ENCODE data around the gene GTSE1. TPM values are rescaled to one million over a fixed set of nuclear protein-coding genes. Genes with fewer than 3 reads are reported as not detected.

The GTSE1 gene
- total and polyA plus RNA-seq, 12 donors = 0.17 to 4.7 (median 0.35) TPM

DNA sequence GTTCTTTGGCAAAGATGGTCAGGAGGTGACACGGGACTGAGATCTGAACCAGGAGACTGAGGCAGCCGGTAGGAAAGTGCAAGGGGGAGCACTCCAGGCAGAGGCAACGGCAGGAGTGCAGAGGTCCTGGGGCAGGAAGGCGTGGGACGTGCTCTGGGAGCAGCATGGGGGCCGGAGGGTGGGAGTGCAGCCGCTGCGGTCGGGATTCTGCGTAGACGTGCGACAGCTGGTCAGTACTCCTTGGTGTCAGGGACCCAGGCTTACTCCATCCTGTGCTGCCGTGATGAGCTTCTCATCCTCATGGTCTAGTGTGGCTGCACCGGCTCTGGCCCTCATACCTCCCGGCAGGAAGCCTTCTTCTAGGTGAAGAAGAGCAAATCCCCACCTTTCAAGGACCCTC is 21.9 kb downstream of the GTSE1 start:
- intact Hi-C loops (cut with DNase I) = loop anchor here in 3 of 10 donors (5.0 to 10.0 kb wide), 2 partner anchors 324 to 326 kb away; no protein-coding TSS in a partner anchor
- H3K36me3 ChIP-seq = peaks cover 0 to 68% (median 0%) of the 10 kb centered on the region in 9 donors
- H3K4me1 ChIP-seq = peaks cover 0 to 4% (median 0%) of the 10 kb centered on the region in 9 donors
- H3K4me3 ChIP-seq = no peak overlapping the region
- no peaks in the 10 kb centered on the region for H3K27me3 ChIP-seq
- DNase-seq = no peak
- TF ChIP-seq, protein P1, sequence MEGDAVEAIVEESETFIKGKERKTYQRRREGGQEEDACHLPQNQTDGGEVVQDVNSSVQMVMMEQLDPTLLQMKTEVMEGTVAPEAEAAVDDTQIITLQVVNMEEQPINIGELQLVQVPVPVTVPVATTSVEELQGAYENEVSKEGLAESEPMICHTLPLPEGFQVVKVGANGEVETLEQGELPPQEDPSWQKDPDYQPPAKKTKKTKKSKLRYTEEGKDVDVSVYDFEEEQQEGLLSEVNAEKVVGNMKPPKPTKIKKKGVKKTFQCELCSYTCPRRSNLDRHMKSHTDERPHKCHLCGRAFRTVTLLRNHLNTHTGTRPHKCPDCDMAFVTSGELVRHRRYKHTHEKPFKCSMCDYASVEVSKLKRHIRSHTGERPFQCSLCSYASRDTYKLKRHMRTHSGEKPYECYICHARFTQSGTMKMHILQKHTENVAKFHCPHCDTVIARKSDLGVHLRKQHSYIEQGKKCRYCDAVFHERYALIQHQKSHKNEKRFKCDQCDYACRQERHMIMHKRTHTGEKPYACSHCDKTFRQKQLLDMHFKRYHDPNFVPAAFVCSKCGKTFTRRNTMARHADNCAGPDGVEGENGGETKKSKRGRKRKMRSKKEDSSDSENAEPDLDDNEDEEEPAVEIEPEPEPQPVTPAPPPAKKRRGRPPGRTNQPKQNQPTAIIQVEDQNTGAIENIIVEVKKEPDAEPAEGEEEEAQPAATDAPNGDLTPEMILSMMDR (IDR thresholded peaks at IDR 0.05) = no peak
- ATAC-seq = no peak
- 92% methylated on average over 15 of the region's 15 CpGs for WGBS, 2 donors
- H3K9me3 ChIP-seq = no peaks in the 10 kb centered on the region
- no peak overlapping the region for H3K27ac ChIP-seq

DNA sequence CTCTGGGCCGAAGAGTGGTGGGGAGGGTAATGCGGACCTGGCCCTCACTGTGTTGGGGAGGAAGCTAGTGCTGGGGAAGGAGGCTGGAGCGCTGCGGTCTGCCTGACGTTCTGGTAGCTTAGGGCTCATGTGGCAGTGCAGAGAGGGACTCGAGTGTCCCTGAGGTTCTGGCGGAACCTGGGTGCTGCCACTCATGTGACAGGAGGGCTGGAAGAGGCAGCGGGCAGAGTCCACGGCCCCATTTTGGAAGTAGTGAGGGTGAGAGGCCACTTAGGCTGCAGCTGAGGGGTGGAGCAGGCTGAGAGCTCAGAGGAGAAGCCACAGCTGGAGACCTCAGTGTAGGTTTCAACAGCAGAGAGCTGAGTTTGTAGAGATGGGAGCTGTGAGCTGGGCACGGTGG is 22.6 kb downstream of the GTSE1 start:
- no peak for DNase-seq

DNA sequence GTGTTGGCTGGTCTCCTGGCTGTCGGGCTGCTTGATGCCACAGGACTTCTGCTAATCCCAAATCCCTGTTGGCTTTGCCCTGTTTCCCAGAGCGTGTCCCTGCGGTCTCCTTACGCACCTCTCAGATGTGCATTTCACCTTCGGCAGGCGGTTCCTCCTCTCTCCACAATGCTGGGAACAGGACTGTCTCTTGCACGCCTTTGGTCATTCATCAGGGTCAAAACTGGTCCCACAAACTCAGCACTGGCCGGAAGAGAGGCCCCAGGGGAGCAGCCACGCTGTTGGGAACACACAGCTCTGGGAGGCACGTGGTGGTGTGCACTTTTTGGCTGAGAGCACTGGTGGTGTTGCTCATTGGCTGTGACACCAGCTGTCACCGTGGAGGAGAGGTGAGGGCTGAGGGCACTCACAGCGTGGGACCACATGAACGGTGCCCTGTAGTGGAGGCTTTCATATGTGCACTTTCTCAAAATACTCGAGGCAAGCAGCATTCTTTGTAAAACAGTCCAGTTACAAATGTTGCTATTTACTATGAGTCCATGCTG is 23.6 kb downstream of the GTSE1 start:
- H3K36me3 ChIP-seq = peaks cover 0 to 73% (median 0%) of the 10 kb centered on the region in 9 donors
- H3K4me3 ChIP-seq = no peak overlapping the region
- 89 to 90% methylated on average over 14 of the region's 14 CpGs for WGBS, 2 donors
- ATAC-seq = peak in 1 of 8 donors; percentile 46
- no peaks in the 10 kb centered on the region for H3K9me3 ChIP-seq
- no peaks in the 10 kb centered on the region for H3K4me1 ChIP-seq
- intact Hi-C loops (cut with DNase I) = no loop called here
- no peak for DNase-seq
- TF ChIP-seq, protein P1 (IDR thresholded peaks at IDR 0.05) = no peak
- H3K27ac ChIP-seq = no peak overlapping the region
- no peaks in the 10 kb centered on the region for H3K27me3 ChIP-seq

More for the DNA sequence above, 22.6 kb downstream of the GTSE1 start:
- H3K36me3 ChIP-seq = peaks cover 0 to 70% (median 0%) of the 10 kb centered on the region in 9 donors
- H3K4me3 ChIP-seq = no peak overlapping the region
- ATAC-seq = no peak
- no peaks in the 10 kb centered on the region for H3K9me3 ChIP-seq
- intact Hi-C loops (cut with DNase I) = loop anchor here in 3 of 10 donors (5.0 to 10.0 kb wide), 2 partner anchors 325 to 327 kb away; no protein-coding TSS in a partner anchor
- TF ChIP-seq, protein P1 (IDR thresholded peaks at IDR 0.05) = no peak
- 95 to 97% methylated on average over 10 of the region's 10 CpGs for WGBS, 2 donors
- H3K4me1 ChIP-seq = peaks cover 0 to 2% (median 0%) of the 10 kb centered on the region in 9 donors
- H3K27ac ChIP-seq = no peak overlapping the region
- H3K27me3 ChIP-seq = no peaks in the 10 kb centered on the region

DNA sequence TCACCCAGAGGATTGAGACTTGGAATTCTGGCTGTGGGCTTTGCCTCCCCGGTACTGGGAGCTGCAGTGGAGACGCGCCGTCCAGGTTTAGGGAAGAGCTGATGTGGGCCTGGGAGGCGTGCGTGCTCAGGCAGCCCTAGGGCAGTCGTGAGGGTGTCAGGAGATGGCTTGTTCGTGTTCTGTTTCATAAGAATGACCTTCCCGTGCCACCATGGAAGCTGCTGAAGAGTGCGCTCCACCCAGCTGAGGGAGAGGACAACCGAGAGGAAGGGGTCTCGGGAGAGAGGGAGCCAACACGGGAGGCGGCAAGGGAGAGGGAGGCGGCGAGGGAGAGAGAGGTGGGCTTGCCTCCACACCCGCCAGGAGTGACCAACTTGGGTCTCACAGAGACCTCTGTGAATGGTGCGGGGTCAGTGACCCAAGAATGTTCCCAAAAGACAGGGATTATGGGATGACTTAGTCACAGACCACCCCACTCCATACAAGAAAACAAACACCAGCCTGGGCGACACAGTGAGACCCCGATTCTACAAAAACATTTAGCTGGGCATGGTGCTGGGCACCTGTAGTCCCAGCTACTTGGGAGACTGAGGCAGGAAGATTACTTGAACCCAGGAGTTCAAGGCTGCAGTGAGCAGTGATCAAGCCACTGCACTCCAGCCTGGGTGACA is 24.2 kb downstream of the GTSE1 start:
- DNase-seq (no peak), ATAC-seq (no peak)
- Histone ChIP-seq H3K9me3 (no peaks in the 10 kb centered on the region), H3K4me1 (no peaks in the 10 kb centered on the region), H3K27me3 (no peaks in the 10 kb centered on the region), H3K27ac (no peak overlapping the region), H3K4me3 (no peak overlapping the region), H3K36me3 (peaks cover 0 to 73% (median 0%) of the 10 kb centered on the region in 9 donors)
- TF ChIP-seq, protein P1 (IDR thresholded peaks at IDR 0.05) = no peak
- intact Hi-C loops (cut with DNase I) = no loop called here
- 95 to 96% methylated on average over 20 of the region's 20 CpGs for WGBS, 2 donors
